HG03558 (cell line): ENCODE data around the gene TRAF3IP3.

ENCODE experiments used
- ATAC-seq: cut with Tn5 transposase; IDR thresholded peaks from one replicate; pipeline ENCODE4 v1.9.1; 2021; ENCODE audit warnings: moderate number of reproducible peaks; ENCODE audit not compliant: unreplicated experiment; ENCODE audit errors: extremely low read depth

Gene TRAF3IP3

DNA sequence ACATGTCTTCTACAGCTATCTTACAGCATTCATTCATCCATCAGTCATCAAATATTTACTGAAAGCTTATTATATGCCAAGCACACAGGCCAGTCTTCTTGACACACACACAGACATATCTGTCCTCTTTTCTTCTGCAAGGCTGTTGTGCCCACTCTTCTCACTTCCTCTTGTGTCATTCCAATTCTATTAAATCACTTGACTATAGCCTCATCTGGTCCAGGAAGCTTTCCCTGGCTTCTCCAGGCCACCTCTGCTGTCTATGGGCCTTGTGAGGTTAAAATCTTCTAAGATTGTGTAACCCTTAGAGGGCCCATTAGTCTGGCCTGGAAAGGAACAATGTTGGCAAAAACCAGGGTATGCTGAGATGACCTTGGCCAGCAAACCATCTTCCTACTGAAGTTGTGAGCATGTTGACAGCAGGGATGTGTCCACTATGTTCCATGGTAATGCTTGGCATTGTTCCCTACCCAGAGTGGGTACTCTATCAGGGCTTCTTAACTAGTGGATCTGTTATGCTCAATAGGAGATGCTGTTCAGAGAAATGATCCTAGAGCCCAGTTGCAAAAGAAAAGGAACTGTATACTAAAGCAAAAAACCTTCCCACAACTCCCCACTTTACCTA, 5.3 kb downstream of the TRAF3IP3 start:
- ATAC-seq, result no peak

DNA sequence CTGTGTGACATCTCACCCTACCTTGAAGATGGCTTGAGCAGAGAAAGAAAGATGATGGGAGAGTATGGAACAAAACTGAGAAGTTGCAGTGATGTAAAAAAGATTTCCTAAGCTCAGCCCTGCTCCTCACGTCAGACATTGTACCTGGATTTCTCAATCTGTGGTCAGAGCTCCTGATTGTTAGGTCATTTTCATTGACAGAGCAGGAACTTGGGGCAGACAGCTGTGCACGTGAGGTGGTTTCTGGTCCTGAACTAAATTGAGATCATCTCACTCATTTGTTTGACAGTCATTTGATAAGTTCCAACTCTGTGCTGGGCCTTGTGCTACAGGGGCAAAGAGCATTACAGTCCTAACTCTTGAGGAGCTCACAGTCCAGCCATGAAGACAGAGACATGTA, 10.2 kb downstream of the TRAF3IP3 start:
- no peak for ATAC-seq

DNA sequence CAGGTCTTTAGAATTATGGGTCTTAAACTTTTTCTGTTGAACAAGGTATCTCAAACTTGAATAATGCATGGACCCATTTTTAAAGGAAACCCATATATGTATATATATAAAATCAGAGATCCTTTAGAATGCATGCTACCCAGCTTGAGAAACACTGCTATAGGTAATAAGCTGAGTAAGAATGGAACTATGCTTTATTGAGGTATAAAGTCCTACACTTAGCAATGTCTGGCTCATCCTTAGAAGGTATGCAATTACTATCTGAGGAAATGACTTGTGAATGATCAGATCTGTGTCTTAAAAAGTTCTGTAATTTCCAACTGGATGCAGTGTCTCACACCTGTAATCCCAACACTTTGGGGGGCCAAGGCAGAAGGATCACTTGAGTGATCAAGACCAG, 11.2 kb downstream of the TRAF3IP3 start:
- ATAC-seq, result no peak

DNA sequence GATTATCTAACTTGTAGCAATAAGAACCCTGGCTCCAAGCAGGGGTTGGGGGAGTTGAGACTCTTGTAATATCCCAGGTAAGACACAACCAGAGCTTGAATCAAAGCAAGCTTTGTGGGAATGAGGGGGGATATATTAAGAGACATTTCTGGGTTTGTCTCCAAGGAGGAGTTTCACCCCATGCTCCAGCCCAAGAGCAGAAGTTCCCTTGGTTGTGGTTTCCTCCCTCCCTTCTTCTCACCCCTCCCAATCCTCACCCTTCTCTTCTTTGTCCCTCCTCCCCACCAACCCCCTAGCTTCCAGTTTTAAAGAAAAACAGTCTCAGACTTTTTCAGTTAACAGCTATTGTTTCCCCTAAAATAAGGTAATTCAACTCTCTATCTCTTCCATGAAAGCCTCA, 11.9 kb downstream of the TRAF3IP3 start:
- no peak for ATAC-seq

DNA sequence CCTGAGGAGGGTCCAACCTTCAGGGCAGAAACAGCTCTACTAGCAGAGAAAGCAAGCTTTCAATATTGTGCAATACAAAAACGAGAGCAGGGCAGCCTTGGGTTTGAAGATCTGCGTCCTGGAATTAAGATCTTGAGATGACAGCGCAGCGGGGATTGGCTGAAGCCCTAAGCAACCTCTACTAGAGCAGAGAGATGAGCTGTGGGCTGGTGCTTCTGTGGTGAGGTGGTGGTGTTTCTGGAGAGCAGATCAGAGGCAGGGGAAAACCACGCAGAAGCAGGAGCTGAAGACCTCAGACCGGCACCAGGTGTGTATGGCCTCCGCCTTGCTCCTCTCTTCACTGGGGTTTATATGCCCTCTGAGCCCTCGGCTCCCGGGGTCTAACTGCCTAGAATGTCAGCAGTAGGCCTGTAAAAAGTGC, 12.5 kb downstream of the TRAF3IP3 start:
- ATAC-seq, result peak; percentile 73

DNA sequence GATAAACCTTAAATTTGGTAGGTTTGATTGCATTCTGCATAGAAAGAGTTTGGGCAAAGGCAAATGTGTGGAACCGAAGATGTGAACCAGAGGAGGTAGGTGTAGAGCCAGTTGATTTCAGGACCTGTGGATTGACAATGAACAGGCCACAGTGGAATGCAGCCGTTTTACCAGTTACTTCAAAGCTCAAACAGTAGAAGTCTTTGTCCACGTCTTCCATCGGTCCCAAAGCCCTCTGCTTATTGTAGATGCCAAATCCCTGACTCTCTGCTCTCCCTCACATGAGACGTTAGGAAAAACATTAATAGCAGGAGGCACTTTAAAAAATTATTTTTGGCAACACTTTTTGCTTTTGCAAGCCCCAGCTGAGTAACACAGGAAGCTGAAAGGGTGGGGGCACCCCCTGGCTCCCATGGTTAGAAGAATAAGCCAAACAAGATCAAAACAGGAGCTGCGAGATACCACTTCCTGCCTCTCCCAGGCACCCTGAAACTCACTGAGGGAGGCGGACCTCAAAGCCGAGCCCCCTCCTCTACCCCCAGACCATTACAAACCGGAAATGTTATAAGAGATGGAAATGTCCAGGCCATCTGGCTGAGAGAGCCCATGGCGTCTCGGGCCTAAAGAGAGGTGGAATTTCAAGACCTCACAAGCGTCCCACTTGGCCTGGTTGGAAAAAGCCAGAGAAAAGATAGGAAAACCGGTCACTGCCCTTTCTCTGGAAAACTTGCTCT, 13.5 kb downstream of the TRAF3IP3 start:
- peak; percentile 52 for ATAC-seq

DNA sequence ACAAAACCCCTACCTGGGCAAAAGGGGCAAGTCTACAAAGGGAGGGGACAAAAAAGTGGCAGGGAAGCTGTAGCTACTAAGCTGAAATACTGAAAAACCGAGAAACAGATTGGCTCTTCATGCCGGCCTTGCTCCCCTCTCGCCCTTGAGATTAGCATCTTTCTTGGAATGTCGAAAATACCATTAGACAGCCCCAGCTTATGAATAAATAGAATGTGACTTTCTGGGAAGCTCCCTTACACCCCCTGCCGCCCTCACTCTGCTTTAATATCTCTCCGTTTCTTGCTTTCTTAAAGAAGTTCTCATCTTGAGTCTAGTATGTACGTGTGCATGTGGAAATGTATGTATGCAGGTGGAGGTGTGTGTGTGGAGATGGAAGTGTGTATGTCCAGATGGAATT, 14.1 kb downstream of the TRAF3IP3 start:
- ATAC-seq, result no peak

DNA sequence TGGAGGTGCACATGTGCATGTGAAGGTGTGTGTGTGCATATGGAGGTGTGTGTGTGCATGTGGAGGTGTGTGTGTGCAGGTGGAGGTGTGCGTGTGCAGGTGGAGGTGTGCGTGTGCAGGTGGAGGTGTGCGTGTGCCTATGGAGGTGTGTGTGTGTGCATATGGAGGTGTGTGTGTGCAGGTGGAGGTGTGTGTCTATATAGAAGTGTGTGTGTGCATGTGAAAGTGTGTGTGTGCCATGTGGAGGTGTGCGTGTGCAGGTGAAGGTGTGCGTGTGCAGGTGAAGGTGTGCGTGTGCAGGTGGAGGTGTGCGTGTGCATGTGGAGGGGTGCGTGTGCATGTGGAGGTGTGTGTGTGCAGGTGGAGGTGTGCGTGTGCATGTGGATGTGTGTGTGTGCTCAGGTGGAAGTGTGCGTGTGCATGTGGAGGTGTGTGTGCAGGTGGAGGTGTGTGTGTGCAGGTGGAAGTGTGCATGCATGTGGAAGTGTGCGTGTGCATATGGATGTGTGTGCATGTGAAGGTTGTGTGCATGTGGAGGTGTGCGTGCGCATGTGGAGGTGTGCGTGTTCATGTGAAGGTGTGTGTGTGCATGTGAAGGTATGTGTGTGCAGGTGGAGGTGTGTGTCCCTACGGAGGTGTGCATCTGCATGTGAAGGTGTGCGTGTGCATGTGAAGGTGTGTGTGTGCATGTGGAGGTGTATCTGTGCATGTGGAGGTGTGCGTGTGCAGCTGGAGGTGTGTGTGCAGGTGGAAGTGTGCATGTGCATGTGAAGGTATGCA, 15.0 kb downstream of the TRAF3IP3 start:
- ATAC-seq, result no peak

DNA sequence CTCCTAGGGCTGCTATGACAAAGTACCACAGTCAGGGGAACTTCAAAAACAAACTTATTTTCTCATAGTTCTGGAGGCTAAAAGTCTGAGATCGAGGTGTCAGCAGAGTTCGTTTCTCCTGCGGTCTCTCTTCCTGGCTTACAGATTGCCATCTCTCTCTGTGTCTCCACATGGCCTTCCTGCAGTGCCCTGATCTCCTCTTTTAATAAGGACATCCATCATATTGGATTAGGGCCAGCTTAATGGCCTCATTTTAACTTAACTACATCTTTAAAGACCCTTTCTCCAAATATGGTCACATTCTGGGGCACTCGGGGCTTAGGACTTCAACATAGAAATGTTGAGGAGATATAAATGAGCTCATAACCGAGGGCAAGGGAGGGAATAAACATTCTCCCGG, 16.3 kb downstream of the TRAF3IP3 start:
- ATAC-seq, result no peak

DNA sequence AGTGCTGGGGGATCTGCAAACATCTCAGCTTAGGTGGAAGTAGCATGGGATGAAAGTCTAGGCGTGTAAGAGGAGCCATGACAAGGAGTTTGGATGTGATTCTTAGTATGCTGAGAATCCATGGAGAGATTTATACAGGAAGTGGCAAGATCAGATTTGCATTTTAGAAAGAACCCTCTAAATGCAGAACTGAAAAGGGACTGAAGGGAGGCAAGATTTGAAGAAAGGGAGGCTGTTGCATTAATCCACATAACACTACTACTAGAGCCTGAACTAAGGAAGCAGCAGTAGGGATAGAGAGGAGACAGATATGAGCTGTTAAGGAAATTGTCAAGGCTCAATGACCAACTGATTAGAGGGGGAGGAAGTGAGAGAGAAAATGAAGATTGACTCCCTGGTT, 18.7 kb downstream of the TRAF3IP3 start:
- ATAC-seq, result peak; percentile 66

DNA sequence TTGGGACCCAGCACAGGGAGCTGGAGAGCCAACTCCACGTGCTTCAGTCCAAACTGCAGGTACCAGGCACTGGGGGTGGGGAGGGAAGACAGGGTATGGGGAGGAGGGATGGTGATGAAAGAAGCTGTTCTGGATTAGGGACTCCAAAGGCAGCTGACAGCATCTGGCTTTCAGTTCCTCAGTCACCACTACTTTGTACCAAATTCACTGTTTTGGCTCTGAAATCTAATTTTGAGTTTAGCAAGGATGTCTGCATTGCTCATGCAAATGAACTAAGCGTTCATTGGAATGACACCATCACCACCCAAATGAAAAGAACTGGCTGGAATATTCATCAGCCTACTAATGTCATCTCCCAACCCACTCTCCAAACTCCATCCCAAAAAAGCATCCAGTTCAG, 19.8 kb downstream of the TRAF3IP3 start:
- no peak for ATAC-seq

DNA sequence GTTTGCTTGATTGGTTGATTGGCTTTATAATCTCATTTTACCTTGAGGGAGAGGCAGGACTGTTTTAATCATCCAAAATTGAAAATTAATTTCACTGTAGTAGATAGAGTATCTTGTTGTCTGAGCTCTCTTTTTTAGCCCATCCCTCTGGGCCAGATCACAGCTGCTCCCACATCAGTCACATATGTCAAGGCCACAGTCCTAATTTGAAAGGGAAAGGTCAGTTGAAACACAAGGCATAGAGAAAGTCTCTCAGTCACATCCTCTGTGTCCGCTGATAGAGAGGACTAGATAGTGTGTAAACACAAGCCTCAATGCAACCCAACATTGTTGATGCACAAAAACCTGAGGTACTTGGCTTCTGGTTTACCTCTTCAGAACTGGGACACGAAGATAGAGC, 21.7 kb downstream of the TRAF3IP3 start:
- ATAC-seq, result no peak

DNA sequence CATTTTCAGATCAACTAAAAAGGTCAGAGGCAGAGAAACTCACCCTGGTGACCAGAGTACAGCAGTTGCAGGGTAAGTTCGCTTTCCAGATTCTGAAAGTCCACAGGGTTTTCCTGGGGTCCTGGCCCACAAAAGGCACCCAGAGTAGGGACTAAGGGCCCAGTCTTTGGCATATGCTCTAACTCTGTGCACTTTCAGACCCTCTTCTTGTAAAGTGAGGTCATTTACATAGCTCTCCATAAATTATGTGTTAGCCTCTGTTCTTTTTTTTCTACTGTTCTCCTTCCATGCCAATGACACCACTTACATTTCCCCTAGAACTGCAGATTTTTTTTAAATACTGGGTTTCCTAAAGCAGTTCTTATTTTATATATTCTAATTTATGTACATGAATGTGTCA, 22.2 kb downstream of the TRAF3IP3 start:
- no peak for ATAC-seq

DNA sequence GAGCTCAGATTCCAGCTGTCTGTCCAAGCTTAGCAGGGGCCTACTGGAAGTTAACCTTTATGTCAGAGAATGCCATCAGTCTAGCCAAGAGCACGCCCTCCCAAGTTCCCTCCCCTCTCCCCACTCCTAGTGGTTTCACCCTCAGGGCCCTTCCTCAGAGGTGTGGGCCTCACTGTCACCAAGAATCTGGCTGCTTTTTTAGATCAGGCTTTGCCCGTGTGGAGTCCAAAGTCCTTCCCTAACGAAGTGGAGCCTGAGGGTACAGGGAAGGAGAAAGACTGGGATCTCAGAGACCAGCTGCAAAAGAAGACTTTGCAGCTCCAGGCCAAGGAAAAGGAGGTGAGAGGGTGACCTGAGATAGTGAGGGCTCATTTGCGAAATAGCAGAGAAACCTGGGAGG, 24.4 kb downstream of the TRAF3IP3 start:
- no peak for ATAC-seq

DNA sequence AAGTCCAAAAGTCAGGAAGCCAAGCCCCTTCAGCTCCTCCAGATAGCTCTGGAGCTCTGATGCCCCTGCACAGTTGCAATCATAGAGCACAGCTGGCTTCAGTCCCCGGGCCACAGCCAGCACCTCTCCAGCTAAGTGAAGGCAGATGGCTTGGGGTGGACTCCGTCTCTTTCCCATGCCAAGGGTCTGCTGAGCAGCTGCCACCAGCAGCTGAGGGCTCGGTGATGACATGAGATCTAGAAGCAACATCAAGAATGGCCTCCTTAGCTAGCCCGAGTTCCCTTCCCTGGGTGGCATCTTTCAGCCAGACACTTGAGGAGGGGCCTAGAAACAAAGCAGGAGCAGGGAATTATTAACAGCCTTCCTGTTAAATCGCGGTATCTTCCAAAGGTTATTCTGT, 27.5 kb downstream of the TRAF3IP3 start:
- ATAC-seq, result no peak

DNA sequence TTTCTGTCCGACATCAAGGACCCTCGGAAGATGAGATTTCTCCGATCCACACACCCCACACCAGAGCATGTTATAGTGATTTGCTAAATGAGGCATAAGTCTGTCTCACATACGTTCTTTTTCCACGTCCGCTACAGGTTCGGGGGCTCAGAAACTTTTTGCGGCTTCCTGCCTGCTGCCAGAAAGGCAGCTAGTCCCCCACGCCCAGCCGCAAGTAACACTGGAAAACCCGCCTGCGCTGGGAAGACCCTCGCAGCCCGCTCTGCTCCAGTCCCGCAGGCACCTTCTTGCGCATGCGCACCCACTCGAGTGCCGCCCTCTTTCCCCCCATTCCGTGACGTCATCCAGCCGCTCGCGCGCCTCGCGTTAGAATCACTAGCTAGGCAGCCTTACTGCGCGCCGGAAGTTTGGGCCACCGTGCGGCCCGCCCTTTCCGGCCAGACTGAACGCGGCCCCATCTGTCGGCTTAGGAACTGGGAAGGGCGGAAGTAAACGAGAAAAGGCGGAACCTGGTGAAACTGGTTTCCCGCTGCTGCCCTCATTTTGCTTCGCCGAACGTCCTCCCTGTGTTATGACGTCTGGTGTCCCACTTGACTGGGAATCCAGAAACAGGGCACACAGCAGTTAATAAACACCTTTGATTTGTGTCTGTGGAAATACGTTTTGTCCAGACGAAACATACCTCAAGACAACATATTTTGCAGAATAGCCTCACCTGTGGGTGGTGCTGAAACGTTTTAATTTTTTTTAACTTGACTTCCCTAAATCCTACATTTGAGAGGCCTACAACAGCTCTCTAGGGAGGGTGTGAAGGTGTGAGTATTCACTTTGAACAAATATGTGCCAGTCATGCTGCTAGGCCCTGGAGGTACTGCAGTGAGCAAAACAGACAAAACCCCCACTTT, 28.7 kb downstream of the TRAF3IP3 start, which contains the start of gene C1orf74:
Gene C1orf74, minus strand, starts transcription at position 295 of the 905 bp plus-strand sequence. CDS start 925 bp downstream, outside the sequence.
- ATAC-seq, result peak; percentile 94

DNA sequence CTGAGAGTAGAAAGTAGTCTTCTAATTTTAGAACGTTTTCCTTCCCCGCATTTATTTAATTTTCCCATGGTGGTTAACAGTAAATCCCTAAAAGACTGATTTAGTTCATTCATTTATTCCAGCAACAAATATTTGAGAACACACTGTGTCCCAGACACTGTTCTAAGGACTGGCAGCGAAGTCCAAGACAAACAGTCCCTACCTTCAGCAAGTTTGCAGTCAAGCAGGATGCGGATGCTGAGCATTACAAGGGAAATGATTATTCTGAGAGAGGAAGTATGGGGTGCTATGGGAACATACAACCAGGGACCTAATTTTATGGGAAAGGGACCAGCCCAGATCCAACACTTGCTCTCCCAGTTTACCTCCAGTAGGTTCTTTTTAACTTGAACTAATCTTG, 29.7 kb downstream of the TRAF3IP3 start:
- no peak for ATAC-seq

DNA sequence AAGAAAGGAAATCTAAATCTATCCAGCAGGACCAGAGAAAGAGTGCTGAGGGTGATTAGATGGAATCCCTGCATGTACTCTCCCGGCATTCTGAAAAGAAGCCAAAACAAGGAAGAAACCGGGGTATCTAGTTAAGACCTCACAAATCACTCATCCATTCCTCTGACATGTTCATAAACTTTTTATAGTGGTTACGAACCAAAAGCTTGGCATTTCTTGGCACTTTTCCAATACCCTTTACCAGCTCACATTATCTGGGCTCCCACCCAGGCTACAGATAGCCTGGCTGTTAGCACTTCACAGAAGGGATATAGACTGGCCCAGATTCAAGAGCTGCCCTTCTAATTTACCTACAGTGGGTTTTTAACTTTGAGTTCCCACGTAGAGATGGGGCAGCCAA, 30.3 kb downstream of the TRAF3IP3 start:
- no peak for ATAC-seq

DNA sequence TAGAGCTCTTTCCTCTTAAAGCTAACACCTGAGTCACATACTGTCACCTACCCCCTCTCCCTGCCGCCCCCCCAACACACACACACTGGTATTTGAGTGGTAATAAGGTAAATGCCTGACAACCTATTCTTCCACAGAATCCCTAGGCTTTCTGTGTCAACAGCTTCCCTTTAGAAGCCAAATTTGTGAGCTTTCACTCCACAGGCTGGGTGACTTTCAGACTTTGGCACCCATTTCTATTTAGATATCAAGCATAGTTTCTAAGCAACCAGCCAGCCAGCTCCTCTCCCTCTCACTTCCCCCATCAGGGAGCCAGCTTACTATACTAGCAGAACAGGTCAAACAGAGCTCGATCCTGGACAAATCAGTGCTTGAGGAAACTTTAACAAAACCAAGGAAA, 31.7 kb downstream of the TRAF3IP3 start:
- no peak for ATAC-seq

DNA sequence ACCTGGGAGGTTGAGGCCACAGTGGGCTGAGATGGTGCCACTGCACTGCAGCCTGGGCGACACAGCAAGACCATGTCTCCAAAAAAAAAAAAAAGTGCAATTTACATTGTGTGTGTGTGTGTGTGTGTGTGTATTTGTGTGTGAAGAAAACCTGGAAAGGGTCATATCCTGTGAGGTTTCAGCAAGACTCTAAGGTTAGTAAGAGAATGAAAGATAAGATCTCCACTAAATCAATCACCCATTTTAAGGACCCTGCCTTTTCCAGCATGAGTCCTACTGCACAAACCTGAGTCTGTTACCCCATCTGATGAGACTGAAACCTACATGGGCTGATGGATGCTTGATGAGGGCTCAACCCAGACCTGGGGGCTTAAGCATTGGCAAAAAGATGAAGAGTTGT, 33.4 kb downstream of the TRAF3IP3 start:
- no peak for ATAC-seq
